Keratinocyte (primary cell): ENCODE results near the gene ADAMTSL5.

Experiments used
- EZH2 ChIP-seq: IDR thresholded peaks from one replicate; pipeline ENCODE4 v1.6.1; 2012; ENCODE audit warnings: inconsistent platforms, mild to moderate bottlenecking, low read length, moderate library complexity
- TF ChIP-seq, protein P1 (sequence below), 3 experiments: IDR thresholded peaks in 1 of 3; conservative IDR thresholded peaks in 1 of 3; optimal IDR thresholded peaks in 1 of 3; 2 replicates in 2 of 3; 3 replicates in 1 of 3; pipeline versions ENCODE3 to v1.5.1; 2011; ENCODE audit warnings: low read length in 3 of 3, mild to moderate bottlenecking in 3 of 3, moderate library complexity in 2 of 3, control low read depth in 1 of 3, inconsistent platforms in 1 of 3; ENCODE audit not compliant: insufficient read depth in 2 of 3; ENCODE audit errors: extremely low read depth in 1 of 3

GRCh38 chr19:1501200-1501595 is 11.6 kb downstream of the ADAMTSL5 start:
- TF ChIP-seq, protein P1, sequence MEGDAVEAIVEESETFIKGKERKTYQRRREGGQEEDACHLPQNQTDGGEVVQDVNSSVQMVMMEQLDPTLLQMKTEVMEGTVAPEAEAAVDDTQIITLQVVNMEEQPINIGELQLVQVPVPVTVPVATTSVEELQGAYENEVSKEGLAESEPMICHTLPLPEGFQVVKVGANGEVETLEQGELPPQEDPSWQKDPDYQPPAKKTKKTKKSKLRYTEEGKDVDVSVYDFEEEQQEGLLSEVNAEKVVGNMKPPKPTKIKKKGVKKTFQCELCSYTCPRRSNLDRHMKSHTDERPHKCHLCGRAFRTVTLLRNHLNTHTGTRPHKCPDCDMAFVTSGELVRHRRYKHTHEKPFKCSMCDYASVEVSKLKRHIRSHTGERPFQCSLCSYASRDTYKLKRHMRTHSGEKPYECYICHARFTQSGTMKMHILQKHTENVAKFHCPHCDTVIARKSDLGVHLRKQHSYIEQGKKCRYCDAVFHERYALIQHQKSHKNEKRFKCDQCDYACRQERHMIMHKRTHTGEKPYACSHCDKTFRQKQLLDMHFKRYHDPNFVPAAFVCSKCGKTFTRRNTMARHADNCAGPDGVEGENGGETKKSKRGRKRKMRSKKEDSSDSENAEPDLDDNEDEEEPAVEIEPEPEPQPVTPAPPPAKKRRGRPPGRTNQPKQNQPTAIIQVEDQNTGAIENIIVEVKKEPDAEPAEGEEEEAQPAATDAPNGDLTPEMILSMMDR (optimal IDR thresholded peaks at IDR 0.05 in 1 of 3, IDR thresholded peaks at IDR 0.05 in 1 of 3, conservative IDR thresholded peaks at IDR 0.05 in 1 of 3; ENCODE audit: extremely low read depth in 1 of 3, insufficient read depth in 2 of 3, low read length in 3 of 3), result no peak
- no peak for TF ChIP-seq EZH2
